HG02610 (cell line): ENCODE results near the gene ASS1.

Experiments
- ATAC-seq: cut with Tn5 transposase; IDR thresholded peaks from one replicate; pipeline ENCODE4 v1.9.1; 2021; ENCODE audit warnings: mild to moderate bottlenecking, moderate library complexity; ENCODE audit not compliant: unreplicated experiment

Gene ASS1

GRCh38 chr9:130526193-130526853, 81.6 kb downstream of the ASS1 start:
- no peak for ATAC-seq

- no peak for ATAC-seq
These were observed 82.3 kb downstream of the ASS1 start for GRCh38 chr9:130526854-130527650.

- no peak for ATAC-seq
These were observed 83.0 kb downstream of the ASS1 start for GRCh38 chr9:130527651-130528310.

- ATAC-seq, result no peak
These were observed 83.9 kb downstream of the ASS1 start for GRCh38 chr9:130528674-130529073.

GRCh38 chr9:130530938-130531337, 86.2 kb downstream of the ASS1 start:
- no peak for ATAC-seq

GRCh38 chr9:130531670-130532069, 86.9 kb downstream of the ASS1 start:
- ATAC-seq, result no peak

GRCh38 chr9:130532426-130533080, 87.8 kb downstream of the ASS1 start:
- ATAC-seq, result no peak

- no peak for ATAC-seq
These were observed 91.2 kb downstream of the ASS1 start for GRCh38 chr9:130535818-130536521.

- no peak for ATAC-seq
These were observed 91.9 kb downstream of the ASS1 start for GRCh38 chr9:130536701-130537107.

GRCh38 chr9:130537346-130538050, 92.7 kb downstream of the ASS1 start:
- ATAC-seq, result no peak

GRCh38 chr9:130539420-130540223, 94.9 kb downstream of the ASS1 start:
- ATAC-seq, result no peak

- no peak for ATAC-seq
These were observed 96.8 kb downstream of the ASS1 start for GRCh38 chr9:130541533-130541932.

- ATAC-seq, result no peak
These were observed 97.3 kb downstream of the ASS1 start for GRCh38 chr9:130542038-130542437.

GRCh38 chr9:130542457-130543228, 97.9 kb downstream of the ASS1 start:
- no peak for ATAC-seq

- no peak for ATAC-seq
These were observed 98.6 kb downstream of the ASS1 start for GRCh38 chr9:130543368-130543767.

GRCh38 chr9:130543859-130544258, 99.1 kb downstream of the ASS1 start:
- ATAC-seq, result no peak

GRCh38 chr9:130544364-130544763, 99.6 kb downstream of the ASS1 start:
- ATAC-seq, result no peak

- no peak for ATAC-seq
These were observed 103.3 kb downstream of the ASS1 start for GRCh38 chr9:130548103-130548502.
